SHP77 (cell line): ENCODE measurements around the gene SNX4.
"Not testable (repeated sequence)": the region's sequence is repeated elsewhere in the genome, so short reads cannot be mapped to it uniquely, and the experiment has no call there.

Experiments used
- DNase-seq, 2 experiments: peaks; one replicate each; lab custom pipeline; 2025; lab: John Stamatoyannopoulos, UW

Gene SNX4

DNA sequence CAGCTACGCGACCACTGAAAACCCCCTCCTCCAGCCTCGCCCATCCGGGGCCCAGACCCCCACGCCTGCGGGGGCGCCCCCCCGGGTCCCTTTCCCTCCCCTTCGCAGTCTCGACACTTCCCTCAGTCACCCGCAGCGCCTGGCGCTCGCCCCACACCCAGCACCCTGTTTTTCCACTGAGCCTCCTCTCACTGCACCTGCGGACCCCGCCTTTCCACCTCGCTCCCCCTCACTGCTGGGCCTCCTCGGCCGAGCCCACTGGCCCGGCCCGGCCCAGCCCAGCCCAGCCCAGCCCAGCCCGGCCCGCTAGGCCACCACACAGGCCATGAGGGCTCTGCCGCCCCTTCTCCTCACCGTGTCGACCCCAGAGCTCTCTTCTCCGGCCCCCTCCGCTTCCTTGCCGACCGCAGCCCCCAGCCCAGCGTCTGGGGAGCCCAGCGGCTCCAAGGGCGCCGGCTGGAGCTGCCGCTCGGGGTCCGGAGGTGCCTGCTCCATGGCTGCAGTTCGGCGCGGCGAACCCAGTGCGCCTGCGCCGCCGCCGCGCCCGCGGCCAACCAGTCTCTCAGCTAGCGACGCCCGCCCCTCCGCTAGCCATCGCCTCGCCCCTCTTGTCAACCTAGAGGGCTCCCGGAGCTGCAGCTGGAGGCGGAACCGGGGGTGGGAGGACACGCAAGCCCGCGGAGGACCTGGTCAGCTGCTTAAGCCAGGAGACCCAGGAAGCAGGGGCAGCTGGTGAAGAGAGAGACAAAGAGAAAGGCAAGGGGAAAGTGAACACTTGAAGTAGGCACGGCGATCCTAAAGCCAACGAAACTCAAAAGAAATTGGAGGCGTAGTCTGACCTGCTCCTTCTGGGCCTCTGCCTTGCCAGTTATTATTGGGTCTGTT lies at the start of gene SNX4:
SNX4 (minus strand) TSS at position 525 of the 885 bp plus-strand sequence; CDS start at position 495, 30 bp downstream.
- peak; percentile 89 to 94 for DNase-seq

DNA sequence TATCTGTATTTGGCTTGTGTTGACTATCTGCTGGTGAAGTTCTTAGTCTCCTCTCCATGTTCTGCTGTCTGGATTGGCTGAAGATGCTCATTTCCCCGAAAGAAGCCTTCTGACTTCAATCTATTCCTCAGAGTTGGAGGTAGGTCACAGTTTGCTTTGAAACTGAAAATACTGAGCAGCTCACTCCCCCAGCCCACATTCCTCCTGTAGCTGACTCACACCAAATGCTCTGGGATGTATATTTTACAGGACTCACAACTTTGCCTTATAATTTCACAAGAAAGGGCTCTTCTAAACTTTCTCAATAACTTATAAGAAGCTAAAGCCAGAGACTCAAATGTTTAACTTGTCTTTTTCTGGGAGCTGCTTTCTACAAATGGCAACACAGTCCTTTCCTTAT lies 36.3 kb upstream of the SNX4 start:
- no peak for DNase-seq

DNA sequence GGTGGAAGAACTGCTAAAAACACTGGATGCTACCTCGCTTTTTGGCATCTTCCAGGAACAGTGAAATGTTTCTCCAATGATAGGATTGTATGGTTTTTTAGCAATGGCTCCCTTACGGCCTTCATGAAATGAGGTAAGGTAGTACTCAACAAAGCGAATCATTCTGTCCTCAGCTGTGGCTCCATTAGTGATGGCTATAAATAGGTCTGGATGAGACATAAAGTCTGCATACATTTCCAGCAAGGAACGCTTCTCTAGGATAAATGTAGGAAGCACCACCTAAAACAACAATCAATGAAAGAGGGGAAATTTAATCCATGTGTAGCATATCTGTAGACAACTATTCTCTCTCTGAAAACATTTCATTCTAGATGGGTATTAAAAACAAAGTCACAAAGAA lies 32.4 kb upstream of the SNX4 start:
- no peak for DNase-seq

DNA sequence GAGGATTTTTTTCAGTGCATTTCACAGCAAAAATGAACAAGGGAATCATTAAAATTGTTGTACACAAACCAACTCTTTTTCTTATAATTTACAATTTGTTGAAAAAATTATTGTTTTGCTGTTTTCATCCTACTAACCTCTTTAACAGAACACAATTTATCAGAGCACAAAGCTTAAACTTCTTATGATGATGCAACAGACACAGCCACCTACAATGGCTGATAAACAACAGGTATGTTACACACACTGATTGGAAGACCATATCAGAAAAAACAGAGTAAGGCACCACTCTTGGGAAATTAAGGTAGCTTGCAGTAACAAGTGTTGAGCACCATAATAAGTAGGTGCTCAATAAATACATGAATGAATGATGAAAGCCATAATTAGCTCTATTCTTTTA lies 8.9 kb upstream of the SNX4 start:
- no peak for DNase-seq

DNA sequence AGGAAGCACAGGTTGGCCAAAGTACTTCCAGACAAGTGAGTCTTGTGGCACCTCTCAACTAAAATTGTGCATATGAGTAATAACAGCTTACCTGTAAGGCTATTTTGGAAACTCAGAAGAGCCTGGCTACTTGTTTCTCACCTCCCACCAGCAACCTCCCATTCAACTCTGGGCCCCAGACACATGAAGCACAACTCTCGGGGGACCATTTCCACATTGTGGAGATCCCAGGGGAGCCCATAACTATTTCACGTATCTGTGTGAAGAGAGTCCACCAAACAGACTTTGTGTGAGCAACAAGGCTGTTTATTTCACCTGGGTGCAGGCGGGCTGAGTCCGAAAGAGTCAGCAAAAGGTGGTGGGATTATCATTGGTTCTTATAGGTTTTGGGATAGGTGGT lies 5.2 kb upstream of the SNX4 start:
- DNase-seq, result no peak

DNA sequence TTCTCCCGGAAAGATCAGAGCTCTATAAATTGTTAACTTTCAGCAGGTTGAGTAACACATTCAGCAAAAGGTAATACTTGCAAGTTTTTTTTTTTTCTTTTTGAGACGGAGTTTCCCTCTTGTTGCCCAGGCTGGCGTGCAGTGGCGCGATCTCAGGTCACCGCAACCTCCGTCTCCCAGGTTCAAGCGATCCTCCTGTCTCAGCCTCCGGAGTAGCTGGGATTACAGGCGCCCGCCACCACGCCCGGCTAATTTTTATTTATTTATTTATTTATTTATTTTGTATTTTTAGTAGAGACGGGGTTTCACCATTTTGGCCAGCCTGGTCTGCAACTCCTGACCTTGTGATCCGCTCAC lies 539 bp upstream of the SNX4 start:
- not testable (repeated sequence) for DNase-seq

DNA sequence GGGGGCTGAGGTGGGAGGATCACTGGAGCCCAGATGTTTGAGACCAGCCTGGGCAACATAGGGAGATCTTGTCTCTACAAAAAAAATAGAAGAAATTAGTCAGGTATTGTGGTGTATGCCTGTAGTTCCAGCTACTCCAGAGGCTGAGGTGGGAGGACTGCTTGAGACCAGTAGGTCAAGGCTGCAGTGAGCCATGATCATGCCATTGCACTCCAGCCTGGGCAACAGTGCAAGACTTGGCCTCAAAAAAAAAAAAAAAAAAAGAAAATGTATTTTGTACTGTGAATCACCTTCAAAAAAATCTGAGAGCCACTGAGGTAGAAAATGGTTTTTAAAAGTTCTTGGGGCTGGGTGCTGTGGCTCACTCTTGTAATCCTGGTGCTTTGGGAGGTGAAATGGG lies 4.6 kb downstream of the SNX4 start:
- DNase-seq, result no peak

DNA sequence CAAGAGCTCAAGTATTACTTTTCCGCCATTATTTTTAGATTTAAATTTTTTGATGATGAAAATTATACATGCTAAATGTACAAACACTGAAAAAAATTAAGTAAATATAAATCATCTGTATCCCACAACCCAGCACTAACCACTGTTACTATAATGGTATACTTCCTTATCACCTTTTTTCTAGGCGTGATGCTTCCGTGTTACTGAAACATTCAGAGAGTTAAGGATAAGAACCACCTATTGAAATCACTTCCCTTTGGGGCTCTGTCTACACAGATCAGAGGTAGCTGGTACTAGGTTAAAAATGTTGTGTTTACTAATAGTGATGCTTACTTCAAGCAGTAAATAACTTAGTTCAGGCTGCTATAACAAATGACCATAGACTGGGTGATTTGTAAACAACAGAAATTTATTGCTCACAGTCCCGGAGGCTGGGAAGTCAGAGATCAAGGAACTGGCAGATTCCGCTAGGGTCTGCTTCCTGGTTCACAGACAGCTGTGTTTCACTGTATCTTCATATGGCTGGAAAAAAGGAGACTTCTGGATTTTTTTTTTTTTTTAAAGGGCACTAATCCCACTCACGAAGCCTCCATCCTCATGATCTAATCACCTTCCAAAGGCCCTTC lies 6.4 kb downstream of the SNX4 start:
- no peak for DNase-seq

DNA sequence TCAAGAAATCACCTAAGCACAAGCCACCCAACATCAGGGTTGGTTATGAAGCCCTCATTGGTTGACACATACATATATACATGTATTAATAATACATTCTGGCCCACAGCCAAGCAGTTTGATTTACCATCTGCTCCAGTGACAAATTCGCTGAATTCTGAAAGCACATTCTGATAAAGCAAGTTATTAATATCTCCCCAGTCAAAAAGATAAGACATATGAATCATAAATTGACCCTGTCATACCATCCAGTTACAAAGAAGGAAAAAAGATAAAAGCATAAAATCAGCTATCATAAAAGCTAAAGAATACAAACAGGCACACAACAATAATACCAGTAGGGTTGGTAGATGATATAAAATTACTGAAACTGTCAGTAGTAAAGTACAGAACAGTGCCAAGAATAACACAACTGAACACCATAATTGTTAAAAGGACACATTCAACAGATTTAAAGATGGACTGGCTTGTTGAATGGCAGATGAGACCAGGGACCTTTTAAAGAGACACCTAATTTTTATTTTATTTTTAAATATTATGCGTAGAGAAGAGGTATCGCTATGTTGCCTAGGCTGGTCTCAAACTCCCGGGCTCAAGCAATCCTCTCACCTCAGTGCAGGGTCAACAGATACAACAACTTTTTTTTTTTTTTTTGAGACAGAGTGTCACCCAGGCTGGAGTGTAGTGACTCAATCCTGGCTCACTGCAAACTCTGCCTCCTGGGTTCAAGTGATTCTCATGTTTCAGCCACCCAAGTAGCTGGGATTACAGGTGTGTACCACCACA lies 7.7 kb downstream of the SNX4 start:
- peak in 1 of 2 experiments; percentile 13 for DNase-seq

DNA sequence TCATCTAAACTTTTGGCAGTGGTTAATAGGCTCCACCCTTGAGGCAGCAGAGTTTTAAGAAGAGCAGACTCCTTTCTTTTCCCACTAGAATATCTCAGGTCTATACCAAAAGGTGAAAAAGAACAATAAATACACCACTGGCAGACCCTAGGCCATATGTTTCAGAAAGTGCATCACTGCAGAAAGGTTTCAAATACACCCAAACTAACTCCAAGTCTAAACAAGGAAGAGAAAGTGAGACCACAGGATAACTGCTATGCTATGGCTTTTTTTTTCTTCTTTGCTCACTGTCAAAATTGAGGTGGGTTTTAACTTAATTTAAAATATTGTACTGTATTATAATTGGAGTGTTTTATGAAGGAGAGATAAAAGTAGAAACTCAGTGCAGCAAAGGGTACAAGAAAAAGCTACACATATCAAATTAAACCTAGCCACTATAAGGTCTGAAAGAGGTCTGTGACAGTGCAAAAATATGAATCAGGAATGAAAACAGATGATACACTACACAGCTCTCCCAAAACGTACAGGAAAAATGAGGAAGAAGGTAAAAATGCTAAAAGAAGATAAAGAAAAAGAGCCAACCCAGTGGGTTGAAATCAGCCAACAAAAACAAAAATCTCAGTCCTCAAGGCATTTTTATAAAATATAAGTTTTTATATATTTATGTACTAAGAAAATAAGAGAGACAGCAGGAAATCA lies 8.4 kb downstream of the SNX4 start:
- no peak for DNase-seq

DNA sequence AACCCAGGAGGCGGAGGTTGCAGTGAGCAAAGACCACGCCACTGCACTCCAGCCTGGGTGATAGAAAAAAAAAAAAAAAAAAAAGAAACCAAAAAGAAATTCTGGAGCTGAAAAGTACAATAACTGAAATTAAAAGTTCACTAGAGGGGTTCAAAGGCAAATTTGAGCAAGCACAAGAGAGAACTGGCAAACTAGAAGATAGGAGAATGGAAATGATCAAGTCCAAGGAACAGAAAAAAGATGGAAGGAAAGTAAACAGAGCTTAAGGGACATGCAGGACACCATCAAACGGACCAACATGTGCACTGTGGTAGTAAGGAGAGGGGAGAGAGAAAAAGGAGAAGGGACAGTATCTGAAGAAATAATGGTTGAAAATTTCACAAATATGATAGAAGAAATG lies 12.9 kb downstream of the SNX4 start:
- no peak for DNase-seq

DNA sequence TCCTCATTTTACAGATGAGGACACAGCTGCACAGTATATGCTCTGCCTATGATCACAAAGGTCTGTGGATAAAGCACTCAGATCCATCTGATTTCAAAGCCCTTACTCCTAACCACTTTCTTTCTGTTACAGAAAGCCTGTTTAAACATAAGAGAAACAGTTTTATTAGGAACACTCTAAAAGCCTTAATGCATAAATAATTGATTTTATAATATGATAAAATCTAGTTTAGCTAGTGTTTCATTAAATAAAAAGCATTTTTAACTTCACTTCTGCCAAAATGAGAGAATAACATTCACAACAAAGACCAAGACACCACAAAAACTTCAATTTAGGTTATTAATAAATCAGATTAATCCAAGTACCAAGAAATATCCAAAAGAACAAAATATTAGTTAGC lies 21.4 kb downstream of the SNX4 start:
- DNase-seq, result no peak

DNA sequence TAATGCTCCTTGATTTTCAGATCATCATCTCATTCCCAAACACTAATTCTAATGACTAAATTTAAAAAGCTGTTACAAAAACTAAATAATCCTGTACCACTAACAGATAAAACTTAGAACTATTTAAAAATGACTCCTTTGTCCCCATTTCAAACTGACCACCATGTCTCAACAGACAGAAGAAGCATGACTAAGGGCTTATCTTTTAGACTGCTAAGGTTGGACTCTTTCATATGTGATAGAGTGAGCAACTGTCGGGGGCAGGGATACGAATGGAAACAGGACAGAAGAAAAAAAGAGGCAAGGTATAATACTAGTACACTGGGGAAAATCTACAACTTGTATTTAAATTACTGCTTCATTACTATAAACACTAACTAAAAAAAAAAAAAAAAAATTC lies 23.3 kb downstream of the SNX4 start:
- DNase-seq, result no peak

DNA sequence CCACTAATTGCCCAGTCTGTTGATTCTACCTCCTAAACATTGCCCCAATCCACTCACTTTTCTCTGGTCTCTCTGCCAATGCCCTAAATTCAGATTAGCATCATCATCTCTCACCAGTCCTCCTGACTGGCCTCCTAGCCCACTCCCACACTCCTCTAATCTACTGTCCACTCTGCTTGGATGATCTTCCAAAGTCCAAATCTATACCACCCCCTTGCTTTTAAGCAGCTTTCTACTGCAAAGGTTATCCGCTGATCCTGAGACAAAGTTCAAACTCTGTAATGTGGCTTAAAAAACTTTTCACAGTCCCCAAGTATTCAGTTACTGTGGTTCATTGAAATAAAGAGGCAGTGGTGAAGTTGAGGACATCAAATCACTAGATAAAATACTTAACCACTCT lies 37.6 kb downstream of the SNX4 start:
- no peak for DNase-seq

DNA sequence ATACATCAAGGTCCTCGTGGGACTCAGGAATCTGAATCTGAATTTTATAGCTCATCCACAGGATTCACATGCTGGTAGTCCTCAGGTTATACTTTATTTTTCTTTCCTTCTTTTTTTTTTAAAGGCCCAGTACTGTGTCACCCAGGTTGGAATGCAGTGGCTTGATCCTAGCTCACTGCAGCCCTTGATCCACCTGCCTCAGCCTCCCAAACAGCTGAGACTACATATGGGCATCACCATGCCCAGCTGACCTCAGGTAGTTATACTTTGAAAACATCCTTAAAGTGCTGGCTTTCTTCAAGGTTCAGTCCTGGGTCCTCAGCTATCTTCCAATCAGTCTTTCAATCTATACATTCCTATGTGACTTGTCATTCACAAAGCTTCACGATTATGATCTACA lies 38.2 kb downstream of the SNX4 start:
- DNase-seq, result no peak

DNA sequence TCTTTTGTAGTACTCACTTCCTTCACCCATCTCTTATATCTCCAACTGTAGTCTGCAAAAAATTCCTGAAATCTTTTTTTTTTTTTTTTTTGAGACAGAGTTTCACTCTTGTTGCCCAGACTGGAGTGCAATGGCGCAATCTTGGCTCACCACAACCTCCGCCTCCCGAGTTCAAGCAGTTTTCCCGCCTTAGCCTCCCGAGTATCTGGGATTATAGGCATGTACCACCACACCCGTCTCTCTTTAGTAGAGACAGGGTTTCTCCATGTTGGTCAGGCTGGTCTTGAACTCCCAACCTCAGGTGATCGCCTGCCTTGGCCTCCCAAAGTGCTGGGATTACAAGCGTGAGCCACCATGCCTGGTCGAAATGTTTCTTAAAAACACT lies 38.6 kb downstream of the SNX4 start:
- DNase-seq, result not testable (repeated sequence)

DNA sequence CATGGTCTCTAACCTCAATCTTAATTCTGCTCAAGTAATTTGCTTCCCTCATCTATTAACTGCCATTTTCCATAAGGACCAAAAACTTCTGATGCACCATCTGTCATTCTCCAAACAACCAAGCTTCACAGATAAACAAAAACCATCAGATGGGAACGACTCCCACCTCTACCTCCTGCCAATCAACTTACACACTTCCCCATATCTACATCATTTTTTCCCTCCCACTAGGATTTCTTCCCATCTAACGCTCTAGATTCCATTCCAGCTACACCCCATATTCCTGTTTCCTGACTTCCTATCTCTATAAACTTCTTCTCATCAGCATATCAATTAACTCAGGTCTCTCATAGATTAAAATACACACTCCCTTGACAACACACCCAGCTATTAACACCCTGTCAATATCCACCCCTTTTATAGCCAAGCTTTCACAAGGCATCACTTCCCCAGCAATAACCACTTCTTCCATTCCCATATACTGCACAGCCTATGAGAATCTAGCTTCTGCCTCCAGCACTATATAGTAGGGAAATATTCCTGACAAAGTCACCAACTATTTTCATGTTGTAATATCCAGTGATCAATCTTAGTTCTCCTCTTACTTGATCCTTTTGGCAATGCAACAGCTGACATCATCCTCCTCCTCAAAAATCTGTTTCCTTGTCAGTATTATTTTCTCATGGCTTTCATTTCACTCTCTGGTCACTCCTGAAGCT lies 39.2 kb downstream of the SNX4 start:
- no peak for DNase-seq

DNA sequence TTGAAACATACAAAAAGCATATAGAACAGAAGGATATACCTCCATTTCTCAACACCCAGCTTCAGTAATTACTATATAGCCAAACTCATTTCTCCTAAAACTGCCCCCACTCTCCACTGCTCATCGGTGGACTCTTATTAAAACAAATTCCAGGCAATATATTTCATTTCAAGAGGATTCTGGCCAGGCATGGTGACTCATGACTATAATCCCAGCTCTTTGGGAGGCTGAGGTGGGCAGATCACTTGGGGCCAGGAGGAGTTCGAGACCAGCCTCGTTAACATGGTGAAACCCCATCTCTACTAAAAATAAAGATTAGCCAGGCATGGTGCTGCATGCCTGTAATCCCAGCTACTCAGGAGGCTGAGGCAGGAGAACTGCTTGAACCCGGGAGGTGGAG lies 40.9 kb downstream of the SNX4 start:
- no peak for DNase-seq

DNA sequence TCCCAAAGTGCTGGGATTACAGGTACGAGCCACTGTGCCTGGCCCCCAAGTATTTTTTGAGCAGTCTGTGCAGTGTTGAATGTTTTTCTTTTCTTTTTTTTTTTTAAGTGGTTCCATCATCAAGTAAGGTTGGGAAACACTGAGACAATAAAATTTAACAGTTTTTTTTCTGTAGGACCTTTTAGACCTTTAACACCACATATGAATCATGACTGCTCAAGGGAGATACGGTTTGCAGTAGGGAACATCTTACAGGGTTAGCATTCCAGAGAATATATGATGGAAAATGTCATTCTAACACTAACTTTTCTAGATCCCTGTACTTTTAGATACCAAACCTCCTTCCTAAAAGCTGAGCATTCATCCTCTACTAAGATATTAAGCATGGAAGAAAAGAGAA lies 41.7 kb downstream of the SNX4 start:
- DNase-seq, result no peak

DNA sequence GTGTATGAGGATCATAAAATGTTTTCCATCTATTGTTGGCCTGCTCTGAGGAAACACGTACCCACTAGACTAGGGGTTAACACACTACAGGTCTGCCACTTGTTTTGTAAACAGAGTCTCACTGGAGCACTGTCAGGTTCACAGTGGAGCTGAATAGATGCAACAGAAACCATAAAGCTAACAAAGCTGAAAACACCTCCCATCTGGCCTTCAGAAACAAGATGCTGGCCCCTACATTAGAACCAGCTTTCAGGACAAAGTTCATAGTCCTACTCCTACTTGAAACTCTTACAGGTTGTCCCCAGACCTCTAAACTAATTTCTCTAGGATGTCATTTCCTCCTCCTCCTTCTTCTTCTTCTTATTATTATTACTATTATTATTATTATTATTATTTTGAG lies 42.3 kb downstream of the SNX4 start:
- no peak for DNase-seq

DNA sequence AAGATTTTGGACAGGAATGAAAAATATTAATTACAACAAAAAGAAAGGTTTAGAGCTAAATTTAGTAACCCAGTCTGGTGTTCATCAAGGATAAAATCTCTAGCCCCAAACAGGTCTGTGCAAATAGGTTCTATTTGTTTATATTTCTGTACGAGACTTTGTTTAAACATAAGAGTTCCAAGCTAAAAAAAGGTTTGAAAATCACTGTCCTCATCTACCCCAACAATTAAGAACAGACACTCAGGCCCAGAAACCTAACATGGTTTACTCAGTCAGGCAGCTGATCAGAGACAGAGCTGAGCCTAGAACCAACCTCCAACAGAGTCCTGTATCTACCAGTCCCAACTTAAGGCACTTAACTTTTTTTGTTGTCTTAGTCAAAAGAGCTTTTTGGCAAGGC lies 49.3 kb downstream of the SNX4 start:
- no peak for DNase-seq
